ENCODE data around the gene DLEU7. TPM values are rescaled to one million over a fixed set of nuclear protein-coding genes. Genes with fewer than 3 reads are reported as not detected.

The DLEU7 gene
- total RNA-seq, 1 experiment from 2014 or later = 1.5 TPM

- Histone ChIP-seq H2BK20ac (ENCODE audit: low read depth, low read length, poor library complexity, severe bottlenecking) (no peak overlapping the region), H2BK120ac (ENCODE audit: low read depth, low read length, poor library complexity, severe bottlenecking) (no peak overlapping the region), H3K4ac (ENCODE audit: low read depth, low read length) (no peak overlapping the region), H3K23ac (ENCODE audit: insufficient read length, low read depth, low read length) (no peak overlapping the region), H3K27me3 (ENCODE audit: insufficient read depth, low read length) (no peaks in the 10 kb centered on the region), H3K9me3 (ENCODE audit: control insufficient read depth, low read depth, low read length) (no peaks in the 10 kb centered on the region), H2AFZ (ENCODE audit: low read length) (no peak overlapping the region), H3K79me1 (ENCODE audit: insufficient read depth, low read depth, low read length, poor library complexity, severe bottlenecking) (no peaks in the 10 kb centered on the region), H3K18ac (ENCODE audit: insufficient read length, low read depth, low read length) (no peak overlapping the region), H3T11ph (ENCODE audit: low read length) (no peak overlapping the region), H4K5ac (ENCODE audit: insufficient read length, low read depth, low read length) (no peak overlapping the region), H2AK5ac (ENCODE audit: insufficient read length, low read length) (no peak overlapping the region), H3K9ac (ENCODE audit: extremely low read depth, insufficient read length, low read length) (no peak overlapping the region), H3K23me2 (ENCODE audit: insufficient read length, low read depth, low read length, poor library complexity, severe bottlenecking) (no peaks in the 10 kb centered on the region), H3K4me2 (ENCODE audit: insufficient read depth, insufficient read length, low read length) (no peak overlapping the region), H2BK12ac (ENCODE audit: insufficient read length, low read depth, low read length) (no peak overlapping the region), H4K91ac (ENCODE audit: insufficient read length, low read depth, low read length) (no peak overlapping the region), H4K8ac (replicated peaks; ENCODE audit: insufficient read length, low read depth, low read length) (no peak overlapping the region), H3K14ac (ENCODE audit: insufficient read depth, low read length) (no peak overlapping the region), H2BK15ac (ENCODE audit: low read depth, low read length) (no peak overlapping the region), H3K56ac (ENCODE audit: insufficient read length, low read depth, low read length) (no peak overlapping the region), H2BK5ac (ENCODE audit: insufficient read length, low read length) (no peak overlapping the region), H3K79me2 (ENCODE audit: insufficient read depth, low read length) (no peaks in the 10 kb centered on the region), H3K27ac (ENCODE audit: insufficient read length, low read depth, low read length) (no peak overlapping the region), H4K20me1 (ENCODE audit: control insufficient read depth, insufficient read depth, insufficient read length) (no peaks in the 10 kb centered on the region), H3K4me1 (ENCODE audit: insufficient read depth, low read length) (no peaks in the 10 kb centered on the region)
- H3K4me1 Mint-ChIP-seq = no peaks in the 10 kb centered on the region
- H3K36me3 Mint-ChIP-seq (ENCODE audit: insufficient read depth in 1 of 3, low read depth in 3 of 3) = no peaks in the 10 kb centered on the region; a peak in 1 of 7 replicates
- H3K27ac Mint-ChIP-seq = no peak overlapping the region; a peak in 1 of 7 replicates
- H3K27me3 Mint-ChIP-seq (ENCODE audit: low read depth) = no peaks in the 10 kb centered on the region
- no peaks in the 10 kb centered on the region; a peak in 1 of 5 replicates for H3K9me3 Mint-ChIP-seq
- DNase-seq = no peak
- H3K4me3 Mint-ChIP-seq = no peak overlapping the region
- TF ChIP-seq CTCF (conservative IDR thresholded peaks at IDR 0.05) = no peak
- WGBS (ENCODE audit: extremely low coverage, insufficient read length, low lambda C conversion rate) = no CpG with 5 or more reads among the region's 2 CpGs
These were observed 30.0 kb upstream of the DLEU7 start for GRCh38 chr13:50873467-50873866.

Measured in H9 (cell line).